IPS-18c (cell line): ENCODE measurements around the gene FMN2.

Experiments used
- H3K4me3 ChIP-seq: 2 replicates; pipeline ENCODE4 v1.7.0; 2013; ENCODE audit warnings: low read depth, mild to moderate bottlenecking, low read length, moderate library complexity; ENCODE audit not compliant: insufficient read depth
- H3K9me3 ChIP-seq: one replicate; pipeline ENCODE4 v1.6.1; 2013; ENCODE audit warnings: mild to moderate bottlenecking, low read length, moderate library complexity; ENCODE audit not compliant: control insufficient read depth, insufficient read depth

The FMN2 gene

DNA sequence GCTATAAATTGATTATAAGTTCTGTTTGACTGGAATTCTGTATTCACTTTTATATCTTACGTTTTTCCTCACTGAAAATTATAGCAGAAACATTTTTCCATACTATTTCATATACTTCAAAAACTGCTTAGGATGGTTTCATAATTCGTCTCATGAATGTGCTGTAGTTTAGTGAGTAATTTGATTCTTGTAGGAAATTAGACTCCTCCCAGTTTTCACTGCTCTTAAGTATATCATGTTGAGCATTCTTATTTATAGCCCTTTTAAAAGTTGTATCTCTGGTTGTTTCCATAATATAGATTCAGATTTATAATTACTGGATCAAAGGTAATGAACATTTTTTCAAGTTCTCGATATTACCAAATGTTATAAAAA lies 250.6 kb downstream of the FMN2 start:
- H3K4me3 ChIP-seq = no peak overlapping the region

DNA sequence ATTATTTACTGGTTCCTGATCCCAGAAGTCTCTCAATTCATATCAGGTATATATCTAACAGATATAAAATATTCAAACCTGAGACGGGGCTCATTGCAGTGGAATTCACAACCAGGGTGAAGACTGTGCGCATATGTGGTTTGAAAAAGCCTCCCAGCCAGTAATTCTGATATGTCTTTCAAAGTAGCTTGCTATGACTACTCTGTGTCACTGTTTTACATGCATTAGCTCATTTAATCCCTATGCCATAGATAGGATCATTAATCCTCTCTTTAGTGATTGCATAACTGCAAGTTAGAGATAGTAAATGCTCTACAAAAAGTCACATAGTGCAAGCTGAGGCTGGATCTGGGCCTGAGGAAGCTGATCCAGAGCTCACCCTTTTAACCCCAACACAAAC lies 251.4 kb downstream of the FMN2 start:
- H3K4me3 ChIP-seq = no peak overlapping the region
- H3K9me3 ChIP-seq = no peaks in the 10 kb centered on the region

More for the DNA sequence above, 250.6 kb downstream of the FMN2 start:
- H3K9me3 ChIP-seq = no peaks in the 10 kb centered on the region

GRCh38 chr1:240343966-240344365 lies 252.3 kb downstream of the FMN2 start:
- H3K9me3 ChIP-seq = no peaks in the 10 kb centered on the region
- H3K4me3 ChIP-seq = no peak overlapping the region

DNA sequence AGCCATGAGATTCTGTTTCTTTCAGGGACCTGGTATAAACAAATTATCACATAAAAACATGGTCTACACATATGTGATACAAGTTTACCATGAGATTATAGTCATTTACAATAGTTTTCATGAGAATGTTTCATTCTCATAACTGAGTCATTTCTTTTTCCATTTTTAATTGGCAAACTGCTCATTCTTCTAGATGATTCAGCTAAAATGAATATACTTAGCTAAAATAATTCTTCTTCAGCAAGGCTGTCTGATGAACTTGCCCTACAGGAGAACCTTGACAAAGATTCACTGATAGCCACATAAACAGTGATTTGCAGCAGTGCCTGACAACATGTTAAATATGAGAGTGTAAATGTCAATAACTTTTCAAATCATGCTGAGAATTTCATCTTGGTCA lies 253.2 kb downstream of the FMN2 start:
- H3K4me3 ChIP-seq = no peak overlapping the region
- H3K9me3 ChIP-seq = no peaks in the 10 kb centered on the region

DNA sequence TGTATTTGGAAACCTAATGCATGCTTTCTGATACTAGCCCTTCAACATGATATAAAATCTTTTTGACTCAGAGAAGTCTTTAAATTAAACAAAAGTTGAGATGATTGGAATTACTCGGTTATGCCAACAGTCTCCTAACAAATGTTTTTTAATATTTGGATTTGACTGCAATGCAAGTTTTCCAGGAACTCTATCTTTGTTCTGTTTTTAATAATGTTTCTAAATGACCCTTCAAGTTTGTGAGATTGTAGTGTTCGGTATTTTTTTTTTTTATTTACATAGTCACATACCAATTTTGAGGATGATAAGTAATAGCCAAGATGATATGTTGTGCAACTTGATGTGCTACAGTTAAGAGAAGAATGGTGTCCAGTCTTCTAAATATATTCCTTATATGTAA lies 258.0 kb downstream of the FMN2 start:
- Histone ChIP-seq H3K4me3 (no peak overlapping the region), H3K9me3 (no peaks in the 10 kb centered on the region)

GRCh38 chr1:240350910-240351331 lies 259.2 kb downstream of the FMN2 start:
- Histone ChIP-seq H3K4me3 (no peak overlapping the region), H3K9me3 (no peaks in the 10 kb centered on the region)

- Histone ChIP-seq H3K9me3 (no peaks in the 10 kb centered on the region), H3K4me3 (no peak overlapping the region)
These were observed 260.0 kb downstream of the FMN2 start for GRCh38 chr1:240351690-240352089.

GRCh38 chr1:240352769-240353168 lies 261.1 kb downstream of the FMN2 start:
- H3K4me3 ChIP-seq = no peak overlapping the region
- no peaks in the 10 kb centered on the region for H3K9me3 ChIP-seq

DNA sequence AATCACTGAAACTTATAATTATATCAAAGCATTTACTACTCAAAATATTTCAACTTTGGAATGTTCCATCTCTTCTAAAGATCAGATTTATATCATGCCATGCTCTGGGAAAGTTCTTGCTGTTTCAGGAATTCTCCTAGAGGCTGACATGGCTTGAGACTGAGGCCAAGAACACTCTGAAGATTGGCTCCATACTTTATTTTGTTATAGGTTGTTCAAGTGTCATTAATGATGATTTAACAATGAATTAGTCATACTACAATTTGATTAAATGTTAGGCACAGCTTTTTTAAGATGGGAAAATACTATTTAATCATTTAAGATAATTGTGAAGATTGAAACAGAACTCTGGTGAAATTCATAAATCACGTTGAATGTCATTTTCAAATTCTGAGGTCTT lies 264.9 kb downstream of the FMN2 start:
- H3K9me3 ChIP-seq = no peaks in the 10 kb centered on the region
- H3K4me3 ChIP-seq = no peak overlapping the region

GRCh38 chr1:240362046-240362445 lies 270.4 kb downstream of the FMN2 start:
- Histone ChIP-seq H3K4me3 (no peak overlapping the region), H3K9me3 (no peaks in the 10 kb centered on the region)

DNA sequence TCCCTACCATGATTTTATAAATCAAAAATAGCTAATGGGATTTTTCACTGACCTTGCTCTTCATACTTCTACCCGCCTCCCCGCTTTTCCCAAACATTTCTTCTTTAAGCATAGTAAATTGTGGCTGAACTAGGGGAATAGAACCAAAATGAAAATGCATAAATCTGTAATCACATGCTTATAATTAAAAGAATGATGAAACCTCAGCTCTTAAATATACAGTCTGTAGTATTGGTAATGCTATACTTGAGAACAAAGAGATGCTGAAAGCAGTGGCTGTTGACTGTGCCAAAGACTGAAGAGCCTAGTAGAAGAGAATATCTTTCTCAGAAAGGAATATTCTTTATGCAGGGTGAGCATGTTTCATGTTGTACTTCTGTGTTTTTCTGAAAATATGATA lies 271.1 kb downstream of the FMN2 start:
- no peak overlapping the region for H3K4me3 ChIP-seq
- no peaks in the 10 kb centered on the region for H3K9me3 ChIP-seq

DNA sequence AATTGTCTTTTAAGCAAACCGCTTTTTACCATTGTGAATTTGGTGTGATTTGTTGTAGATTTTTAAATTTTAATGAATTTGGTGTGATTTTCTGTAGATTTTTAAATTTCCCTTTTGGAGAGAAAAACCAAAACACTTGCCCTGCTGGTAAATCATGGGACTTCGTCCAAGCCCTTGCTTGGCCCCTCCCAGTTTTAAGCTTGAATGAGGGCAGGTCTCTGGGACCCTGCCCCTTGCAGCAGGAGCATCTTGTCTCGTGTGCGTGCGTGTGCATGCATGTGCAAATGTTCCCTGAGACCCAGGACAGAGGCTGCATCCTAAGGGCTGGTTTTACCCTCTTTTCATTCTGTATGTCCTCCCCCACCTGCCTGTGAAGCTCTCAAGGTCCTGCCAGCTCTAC lies 271.6 kb downstream of the FMN2 start:
- Histone ChIP-seq H3K9me3 (no peaks in the 10 kb centered on the region), H3K4me3 (no peak overlapping the region)

- no peak overlapping the region for H3K4me3 ChIP-seq
These were observed 272.2 kb downstream of the FMN2 start for GRCh38 chr1:240363914-240364313.

GRCh38 chr1:240366636-240367035 lies 275.0 kb downstream of the FMN2 start:
- H3K9me3 ChIP-seq = no peaks in the 10 kb centered on the region
- H3K4me3 ChIP-seq = no peak overlapping the region

More at GRCh38 chr1:240363914-240364313, 272.2 kb downstream of the FMN2 start:
- H3K9me3 ChIP-seq = no peaks in the 10 kb centered on the region

DNA sequence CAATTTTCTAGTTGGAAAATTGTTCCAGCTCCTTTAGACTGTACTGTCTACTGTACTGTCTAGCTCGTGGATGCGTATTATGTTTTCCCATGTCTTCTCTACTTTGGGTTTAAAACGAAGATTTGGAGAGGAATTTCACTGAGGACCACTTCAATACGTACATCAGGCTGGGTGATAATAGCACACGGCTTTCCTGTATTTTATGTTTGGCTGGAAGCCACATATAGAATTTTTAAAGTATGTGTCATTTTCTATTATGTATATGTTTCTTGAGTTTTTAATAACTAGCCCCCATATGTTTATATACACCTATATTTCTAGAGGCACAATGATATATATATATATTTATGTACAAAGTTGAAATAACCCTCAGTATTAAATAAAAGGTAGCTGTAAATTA lies 293.9 kb downstream of the FMN2 start:
- Histone ChIP-seq H3K4me3 (no peak overlapping the region), H3K9me3 (no peaks in the 10 kb centered on the region)

GRCh38 chr1:240385985-240386978 lies 294.6 kb downstream of the FMN2 start:
- H3K4me3 ChIP-seq = no peak overlapping the region

GRCh38 chr1:240387051-240387450 lies 295.4 kb downstream of the FMN2 start:
- no peak overlapping the region for H3K4me3 ChIP-seq
- H3K9me3 ChIP-seq = no peaks in the 10 kb centered on the region

More at GRCh38 chr1:240385985-240386978, 294.6 kb downstream of the FMN2 start:
- no peaks in the 10 kb centered on the region for H3K9me3 ChIP-seq

- Histone ChIP-seq H3K4me3 (no peak overlapping the region), H3K9me3 (no peaks in the 10 kb centered on the region)
These were observed 300.1 kb downstream of the FMN2 start for GRCh38 chr1:240391660-240392260.
